NCI-H2081 (cell line): ENCODE results near the gene DCLK1.
"Not testable (repeated sequence)": the region's sequence is repeated elsewhere in the genome, so short reads cannot be mapped to it uniquely, and the experiment has no call there.

Experiments
- DNase-seq, 2 experiments: peaks; one replicate each; lab custom pipeline; 2025; lab: John Stamatoyannopoulos, UW

Gene DCLK1

GRCh38 chr13:36131931-36132297 lies 732 bp upstream of the DCLK1 start:
- DNase-seq: no peak

GRCh38 chr13:36130552-36131221 lies 495 bp downstream of the DCLK1 start:
- DNase-seq: peak; percentile 33 to 57

GRCh38 chr13:36130193-36130551 lies 1.0 kb downstream of the DCLK1 start:
- DNase-seq: no peak

- DNase-seq: peak in 1 of 2 experiments; percentile 56
Measured at GRCh38 chr13:36129539-36129938, 1.6 kb downstream of the DCLK1 start.

GRCh38 chr13:36126491-36126890 lies 4.7 kb downstream of the DCLK1 start:
- no peak for DNase-seq

- no peak for DNase-seq
Measured at GRCh38 chr13:36125841-36126240, 5.3 kb downstream of the DCLK1 start.

GRCh38 chr13:36124236-36124822 lies 6.9 kb downstream of the DCLK1 start:
- peak in 1 of 2 experiments; percentile 46 for DNase-seq

- no peak for DNase-seq
Measured at GRCh38 chr13:36115306-36115705, 15.9 kb downstream of the DCLK1 start.

GRCh38 chr13:36114233-36114632 lies 16.9 kb downstream of the DCLK1 start:
- DNase-seq: no peak

- no peak for DNase-seq
Measured at GRCh38 chr13:36108954-36109353, 22.2 kb downstream of the DCLK1 start.

GRCh38 chr13:36108342-36108741 lies 22.8 kb downstream of the DCLK1 start:
- DNase-seq: peak; percentile 29 to 56

- DNase-seq: no peak
Measured at GRCh38 chr13:36107521-36107920, 23.7 kb downstream of the DCLK1 start.

GRCh38 chr13:36105726-36106125 lies 25.5 kb downstream of the DCLK1 start:
- DNase-seq: no peak

GRCh38 chr13:36102721-36103120 lies 28.5 kb downstream of the DCLK1 start:
- no peak for DNase-seq

- not testable (repeated sequence) for DNase-seq
Measured at GRCh38 chr13:36101907-36102306, 29.3 kb downstream of the DCLK1 start.

- peak; percentile 75 to 95 for DNase-seq
Measured at GRCh38 chr13:36101157-36101556, 30.0 kb downstream of the DCLK1 start.

- DNase-seq: no peak
Measured at GRCh38 chr13:36098080-36098479, 33.1 kb downstream of the DCLK1 start.

GRCh38 chr13:36096461-36097416 lies 34.4 kb downstream of the DCLK1 start:
- no peak for DNase-seq

- DNase-seq: no peak
Measured at GRCh38 chr13:36094478-36094877, 36.7 kb downstream of the DCLK1 start.

- DNase-seq: no peak
Measured at GRCh38 chr13:36090592-36090991, 40.6 kb downstream of the DCLK1 start.

- no peak for DNase-seq
Measured at GRCh38 chr13:36089130-36089647, 42.0 kb downstream of the DCLK1 start.

- DNase-seq: no peak
Measured at GRCh38 chr13:36088463-36088862, 42.7 kb downstream of the DCLK1 start.

- DNase-seq: peak in 1 of 2 experiments; percentile 9
Measured at GRCh38 chr13:36088001-36088400, 43.2 kb downstream of the DCLK1 start.
